GM18858 (cell line): ENCODE data around the gene ZNF480.
"Not testable (repeated sequence)": the region's sequence is repeated elsewhere in the genome, so short reads cannot be mapped to it uniquely, and the experiment has no call there.

Source experiments
- ATAC-seq: cut with Tn5 transposase; IDR thresholded peaks from one replicate; pipeline ENCODE4 v1.9.1; 2021; ENCODE audit not compliant: unreplicated experiment

Gene ZNF480

DNA sequence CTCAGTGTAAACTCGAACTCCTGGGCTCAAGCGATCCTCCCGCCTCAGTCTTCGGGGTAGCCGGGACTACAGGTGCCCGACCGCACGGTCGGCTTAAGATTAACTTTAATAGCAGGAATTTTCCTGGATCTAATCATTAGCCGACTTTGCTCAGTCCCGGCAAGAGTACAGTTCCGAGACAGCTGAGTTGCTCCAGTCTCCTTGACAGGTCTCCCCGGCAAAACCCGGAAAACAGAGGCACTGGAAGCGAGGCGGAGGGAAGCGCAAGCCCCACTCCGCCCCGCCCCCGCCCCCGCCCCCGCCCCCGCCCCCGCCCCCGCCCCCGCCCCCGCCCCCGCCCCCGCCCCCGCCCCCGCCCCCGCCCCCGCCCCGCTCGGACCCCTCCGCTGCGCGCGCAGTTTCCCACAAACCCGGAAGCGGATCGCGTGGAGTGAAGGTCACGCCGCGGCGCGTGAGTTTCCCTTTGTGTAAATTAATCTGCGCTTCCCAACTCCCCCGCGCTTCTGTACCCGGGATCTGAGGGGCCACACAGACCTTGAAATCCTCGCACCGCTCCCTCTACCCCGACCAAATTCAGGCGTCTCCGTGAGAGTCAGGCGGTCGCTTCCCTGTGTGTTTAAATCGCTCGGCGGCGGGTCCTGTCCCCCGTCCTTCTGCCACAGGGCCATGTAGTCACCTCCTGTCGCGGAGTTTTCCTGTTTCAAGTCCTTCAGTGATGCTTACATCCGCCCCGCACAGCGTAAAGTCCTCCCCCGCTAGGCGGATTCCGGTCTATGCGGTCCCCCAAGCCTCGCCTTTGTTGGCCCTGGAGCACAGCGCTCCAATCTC, at the start of gene ZNF480:
Gene ZNF480, plus strand, starts transcription at position 397 of the 828 bp plus-strand sequence. CDS start 3,244 bp downstream, outside the sequence.
- ATAC-seq: no peak

DNA sequence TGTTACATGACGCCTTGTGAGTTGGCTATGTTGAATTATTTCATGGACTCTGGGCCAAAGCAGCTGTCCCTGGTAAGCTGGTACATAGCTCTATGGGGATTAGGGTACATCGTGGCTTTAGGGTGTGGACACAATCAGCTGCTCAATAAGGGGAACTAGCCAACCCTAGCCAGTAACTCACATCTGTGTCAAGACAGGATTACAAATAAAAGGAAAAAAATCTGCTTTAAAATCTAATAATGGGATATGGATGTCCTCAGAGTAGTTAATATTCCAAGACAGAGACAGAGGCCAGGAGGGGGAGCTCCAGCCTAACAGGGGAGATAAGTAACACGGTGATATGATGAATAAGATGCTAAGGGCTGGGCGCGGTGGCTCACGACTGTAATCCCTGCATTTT, 48.7 kb upstream of the ZNF480 start:
- no peak for ATAC-seq

DNA sequence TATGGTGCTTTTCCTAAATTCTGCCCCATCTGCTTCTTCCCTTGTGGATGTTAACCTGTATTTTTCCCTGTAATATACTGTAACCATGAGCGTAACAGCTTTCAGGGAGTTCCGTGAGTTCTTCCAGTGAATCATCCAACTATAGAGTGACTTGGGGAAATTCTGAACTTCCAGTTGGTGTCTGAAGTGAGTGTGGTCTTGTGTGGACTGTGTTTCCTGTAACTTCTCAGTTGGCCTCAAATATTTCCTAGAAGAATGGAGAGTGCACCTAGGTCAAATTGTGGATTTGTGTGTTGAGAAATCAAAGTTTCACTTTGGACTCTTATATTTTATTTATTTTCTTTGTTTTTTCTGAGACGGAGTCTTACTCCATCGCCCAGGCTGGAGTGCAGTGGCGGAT, 38.5 kb upstream of the ZNF480 start:
- ATAC-seq: no peak

DNA sequence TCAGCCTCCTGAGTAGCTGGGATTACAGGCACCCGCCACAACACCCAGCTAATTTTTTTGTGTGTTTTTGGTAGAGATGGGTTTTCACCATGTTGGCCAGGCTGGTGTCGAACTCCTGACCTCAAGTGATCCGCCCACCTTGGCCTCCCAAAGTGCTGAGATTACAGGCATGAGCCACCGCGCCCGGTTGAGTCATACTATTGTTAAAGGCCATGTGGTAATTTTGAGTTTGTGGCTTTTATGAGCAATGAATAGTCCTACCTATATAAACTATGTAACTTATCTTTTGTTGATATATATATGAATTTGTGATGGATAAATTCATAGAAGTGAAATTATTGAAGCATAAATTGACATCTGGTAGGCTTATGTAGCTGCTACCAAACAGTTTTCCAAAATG, 31.4 kb upstream of the ZNF480 start:
- ATAC-seq: not testable (repeated sequence)

DNA sequence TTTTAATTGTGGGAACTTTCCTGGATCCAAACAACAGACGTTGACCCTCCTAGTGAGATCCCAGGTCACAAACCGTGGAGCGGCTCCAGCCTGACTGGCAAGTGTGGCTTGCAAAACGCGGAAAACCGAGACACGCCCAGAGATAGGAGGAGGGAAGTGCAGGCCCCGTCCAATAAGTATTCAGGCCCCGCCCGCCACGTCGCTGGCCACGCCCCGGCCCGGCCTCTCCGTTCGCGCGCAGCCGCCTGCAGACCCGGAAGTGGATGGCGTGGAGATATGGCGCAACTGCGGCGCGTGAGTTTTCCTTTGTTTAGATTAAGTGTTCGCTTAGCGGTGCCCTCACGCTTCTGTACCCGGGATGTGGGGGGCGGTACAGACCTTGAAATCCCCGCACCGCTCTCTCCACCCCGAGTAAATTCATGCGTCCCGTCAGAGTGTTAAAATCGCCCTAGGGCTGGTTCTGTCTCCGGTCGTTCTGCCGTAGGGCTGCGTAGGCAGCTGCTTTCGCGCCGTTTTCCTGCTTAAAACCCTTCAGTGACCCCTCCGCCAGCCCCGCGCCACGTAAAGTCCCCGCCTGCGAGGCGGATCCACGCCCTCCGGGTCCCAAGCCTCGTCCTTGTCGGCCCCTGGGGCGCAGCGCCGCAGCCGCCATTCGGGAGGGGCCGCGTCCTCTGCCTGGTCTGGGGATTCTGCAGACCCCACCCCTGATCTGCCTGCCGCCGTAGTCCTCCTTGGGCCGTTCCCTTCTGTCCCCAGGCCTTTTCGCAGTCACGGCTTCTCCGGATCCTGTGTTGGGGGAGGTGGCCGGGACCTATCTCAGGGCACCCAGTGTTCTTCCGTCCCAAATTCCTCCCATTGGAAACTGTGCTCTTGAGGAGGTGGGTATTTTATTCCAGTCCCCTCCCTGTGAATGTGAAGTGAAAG, 27.4 kb upstream of the ZNF480 start, which contains the start of gene ZNF766:
Gene ZNF766, plus strand, starts transcription at position 250 of the 924 bp plus-strand sequence. Its CDS starts 27 bp downstream, at position 277.
- peak; percentile 58 for ATAC-seq

DNA sequence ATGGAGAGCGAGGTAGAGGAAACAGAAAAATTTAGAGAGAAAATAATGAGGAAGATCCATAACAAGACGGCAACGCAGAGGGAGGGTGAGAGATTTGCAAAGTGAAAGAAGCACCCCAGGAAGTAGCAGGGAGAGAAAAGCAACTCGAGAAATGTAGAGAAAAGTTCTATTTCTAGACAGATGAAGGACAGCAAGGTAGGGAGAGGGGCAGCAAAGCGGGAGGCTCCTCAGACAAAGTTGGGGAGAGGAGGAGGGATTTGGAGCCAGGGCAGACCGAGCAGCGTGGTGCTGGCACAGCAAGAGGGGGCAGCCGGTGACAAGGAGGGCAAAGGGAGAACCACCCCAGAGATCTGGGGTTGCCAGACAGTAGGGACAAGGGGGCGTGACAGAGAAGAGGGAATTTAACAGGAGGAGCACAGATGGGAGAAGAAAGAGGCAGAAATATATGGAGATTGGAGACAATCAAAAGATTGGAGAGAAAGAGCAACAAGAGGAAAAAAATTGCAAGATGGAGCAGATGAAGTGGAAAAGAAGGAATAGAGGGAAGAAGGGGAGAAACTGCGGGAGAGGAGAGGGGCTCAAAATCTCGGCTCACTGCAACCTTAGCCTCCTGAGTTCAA, 26.6 kb upstream of the ZNF480 start:
- ATAC-seq: no peak

DNA sequence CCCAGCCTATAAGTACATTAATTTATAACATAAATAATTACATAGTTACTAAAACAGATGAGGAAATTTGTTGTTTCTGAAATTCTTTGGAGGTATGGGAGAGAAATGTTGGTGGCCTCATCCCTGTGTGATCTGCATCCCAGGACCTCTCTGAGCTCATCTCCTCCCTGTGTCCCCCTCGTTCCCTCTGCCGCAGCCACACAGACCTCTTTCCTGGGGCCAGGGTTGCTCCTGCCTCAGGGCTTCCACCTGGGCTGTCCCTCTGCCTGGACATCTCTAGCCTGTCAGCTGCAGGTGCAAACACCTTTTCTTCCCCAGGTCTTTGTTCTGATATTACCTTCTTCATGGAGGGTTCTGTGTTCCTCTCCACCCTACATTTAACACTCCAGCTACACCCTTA, 23.7 kb upstream of the ZNF480 start:
- no peak for ATAC-seq

DNA sequence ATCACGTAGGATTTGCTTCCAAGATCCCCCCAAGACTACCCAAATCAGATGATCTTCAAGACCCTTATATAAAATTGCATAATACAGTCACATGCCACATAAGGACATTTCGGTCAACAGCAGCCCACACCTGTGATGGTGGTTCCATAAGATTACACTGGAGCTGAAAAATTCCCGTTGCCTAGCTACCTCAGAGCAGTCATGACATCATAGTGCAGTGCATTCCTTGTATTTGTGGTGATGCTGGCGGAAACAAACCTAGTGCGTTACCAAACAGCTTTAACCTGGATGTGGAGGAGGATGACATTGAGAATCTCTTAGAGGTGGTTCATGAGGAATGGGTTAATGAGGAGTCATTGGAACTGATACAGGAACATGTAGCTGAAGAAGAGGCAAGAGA, 22.8 kb upstream of the ZNF480 start:
- no peak for ATAC-seq

DNA sequence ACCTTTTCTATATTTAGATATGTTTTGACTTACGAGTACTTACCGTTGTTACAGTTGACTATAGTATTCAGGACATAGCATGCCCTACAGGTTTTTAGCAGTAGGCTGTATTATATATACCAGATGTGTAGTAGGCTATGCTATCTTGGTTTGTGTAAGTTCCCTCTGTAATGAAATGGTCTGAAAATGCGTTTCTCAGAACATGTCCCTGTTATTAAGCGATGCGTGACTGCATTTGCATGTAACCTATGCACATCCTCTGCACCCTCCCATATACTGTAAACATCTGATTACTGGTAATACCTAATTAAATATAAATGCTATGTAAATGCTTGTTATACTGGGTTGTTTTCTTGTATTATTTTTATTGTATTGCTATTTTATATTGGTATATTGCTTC, 21.0 kb upstream of the ZNF480 start:
- ATAC-seq: no peak

DNA sequence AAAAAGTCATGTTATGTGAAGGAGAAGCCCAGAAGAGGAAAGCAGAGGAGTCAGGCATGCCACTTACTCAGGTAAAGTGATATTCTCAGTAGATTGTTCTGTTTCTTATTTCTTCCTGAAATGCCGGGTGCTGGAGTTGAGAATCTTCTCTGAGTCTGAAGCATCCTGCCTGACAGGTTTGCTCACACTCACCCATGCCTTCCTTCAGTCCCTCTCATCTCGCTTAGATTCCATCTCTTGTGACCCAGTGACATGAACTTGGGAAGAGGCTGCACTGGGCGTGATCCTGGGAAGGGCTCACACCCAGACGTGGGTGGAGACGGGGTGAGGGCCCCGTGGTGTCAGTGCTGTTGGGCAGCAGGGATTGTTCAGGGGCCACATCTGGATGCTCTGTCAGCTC, 19.5 kb upstream of the ZNF480 start:
- no peak for ATAC-seq

DNA sequence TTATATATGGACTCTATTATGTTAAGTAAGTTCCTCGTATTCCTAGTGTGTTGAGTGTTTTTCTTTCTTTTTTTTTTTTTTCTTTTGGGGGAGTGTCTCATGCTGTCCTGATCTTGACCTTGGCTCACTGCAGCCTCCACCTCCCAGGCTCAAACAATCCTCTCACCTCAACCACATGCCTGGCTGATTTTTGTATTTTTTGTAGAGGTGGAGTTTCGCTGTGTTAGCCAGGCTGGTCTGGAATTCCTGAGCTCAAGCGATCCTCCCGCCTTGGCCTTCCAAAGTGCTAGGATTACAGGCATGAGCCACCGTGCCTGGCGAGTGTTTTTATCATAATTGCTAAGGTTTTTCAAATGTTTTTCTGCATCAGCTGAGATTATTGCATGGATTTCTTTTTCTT, 10.7 kb upstream of the ZNF480 start:
- ATAC-seq: no peak

DNA sequence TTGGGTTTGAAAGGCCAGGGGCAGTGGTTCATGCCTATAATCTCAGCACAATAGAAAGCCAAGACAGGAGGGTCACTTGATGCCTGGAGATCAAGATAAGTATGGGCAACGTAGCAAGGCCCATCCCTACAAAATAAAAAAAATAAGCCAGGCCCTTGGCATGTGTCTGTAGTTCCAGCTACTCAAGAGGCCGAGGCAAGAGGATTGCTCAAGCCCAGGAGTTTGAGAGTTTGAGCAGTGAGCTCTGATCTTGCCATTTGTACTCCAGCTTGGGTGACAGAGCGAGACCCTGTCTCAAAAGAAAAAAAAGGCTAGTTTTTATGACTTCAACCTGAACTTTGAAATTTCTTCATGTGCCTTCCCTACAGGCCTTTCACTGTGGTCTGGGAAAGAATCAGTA, 5.2 kb upstream of the ZNF480 start:
- ATAC-seq: no peak

DNA sequence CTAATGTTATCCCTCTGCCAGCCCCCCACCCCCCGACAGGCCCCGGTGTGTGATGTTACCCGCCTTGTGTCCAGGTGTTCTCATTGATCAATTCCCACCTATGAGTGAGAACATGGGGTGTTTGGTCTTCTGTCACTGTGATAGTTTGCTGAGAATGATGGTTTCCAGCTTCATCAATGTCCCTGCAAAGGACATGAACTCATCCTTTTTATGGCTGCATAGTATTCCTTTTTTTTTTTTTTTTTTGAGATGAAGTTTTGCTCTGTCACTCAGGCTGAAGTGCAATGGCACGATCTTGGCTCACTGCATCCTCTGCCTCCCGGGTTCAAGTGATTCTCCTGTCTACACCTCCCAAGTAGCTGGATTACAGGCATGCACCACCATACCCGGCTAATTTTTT, 4.0 kb upstream of the ZNF480 start:
- ATAC-seq: not testable (repeated sequence)

DNA sequence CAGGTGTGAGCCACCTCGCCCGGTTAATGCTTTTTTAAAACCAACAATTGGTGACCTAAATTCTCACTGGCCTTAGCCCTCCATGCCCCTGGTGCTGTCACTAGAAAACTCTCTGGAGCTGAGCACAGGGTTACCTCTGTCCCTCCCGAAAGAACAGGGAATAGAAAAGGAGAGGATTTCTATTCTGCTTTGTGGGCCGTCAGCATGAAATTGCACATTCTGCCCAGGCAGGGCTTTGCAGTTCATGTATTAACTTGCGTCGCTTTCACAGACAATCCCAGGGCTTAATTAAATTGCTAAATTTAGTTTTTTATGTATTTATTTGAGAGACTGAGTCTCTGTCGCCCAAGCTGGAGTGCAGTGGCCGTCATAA, 583 bp upstream of the ZNF480 start:
- no peak for ATAC-seq

DNA sequence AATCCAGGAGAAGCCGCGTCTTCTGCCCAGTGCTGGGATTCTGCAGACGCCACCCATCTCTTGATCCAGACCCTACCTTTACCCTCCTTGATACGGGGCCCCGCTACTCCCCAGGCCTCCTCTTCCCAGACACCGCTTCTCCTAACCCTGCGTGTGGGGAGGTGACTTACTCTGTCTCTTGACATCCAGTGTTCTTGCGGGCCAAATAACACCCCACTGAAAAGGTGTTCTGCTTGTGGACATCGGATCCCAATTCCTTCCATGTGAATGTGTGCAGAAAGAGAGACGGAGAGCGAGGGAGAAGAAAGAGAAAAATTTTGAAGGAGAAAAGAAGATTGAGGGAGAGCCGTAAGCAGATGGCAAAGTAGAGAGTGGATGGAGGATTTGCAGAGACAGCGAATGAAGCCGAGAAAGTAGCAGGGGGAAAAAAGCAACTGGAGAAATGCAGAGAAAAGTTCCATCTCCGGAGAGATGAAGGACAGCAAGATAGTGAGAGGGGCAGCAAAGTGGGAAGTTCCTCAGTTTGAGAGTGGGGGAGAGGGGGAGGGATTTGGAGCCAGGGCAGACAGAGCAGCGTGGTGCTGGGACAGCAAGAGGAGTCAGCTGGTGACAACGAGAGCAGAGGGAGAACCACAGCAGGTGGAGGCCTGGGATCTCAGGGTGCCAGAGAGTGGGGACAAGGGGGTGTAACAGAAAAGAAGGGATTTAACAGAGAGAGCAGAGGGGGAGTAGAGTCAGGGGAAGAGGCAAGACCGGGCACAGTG, 814 bp downstream of the ZNF480 start:
- no peak for ATAC-seq

DNA sequence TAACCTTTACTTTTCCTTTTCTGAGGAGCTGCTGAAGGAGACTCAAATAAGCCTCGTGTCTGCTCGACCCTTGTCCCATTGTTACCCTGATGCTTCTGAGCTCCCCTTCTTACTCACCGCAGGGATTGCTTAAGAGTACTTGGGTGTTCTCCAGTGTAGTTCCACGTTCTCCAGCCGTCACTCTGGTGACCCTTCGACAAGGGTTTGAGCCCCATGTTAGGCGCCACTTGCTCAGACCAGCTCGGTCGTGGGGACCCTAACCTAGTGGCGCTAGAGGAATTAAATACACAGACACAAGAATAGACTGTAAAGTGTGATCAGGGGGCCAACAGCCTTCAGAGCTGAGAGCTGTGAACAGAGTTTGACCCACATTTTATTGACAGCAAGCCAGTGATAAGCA, 10.3 kb downstream of the ZNF480 start:
- ATAC-seq: no peak

DNA sequence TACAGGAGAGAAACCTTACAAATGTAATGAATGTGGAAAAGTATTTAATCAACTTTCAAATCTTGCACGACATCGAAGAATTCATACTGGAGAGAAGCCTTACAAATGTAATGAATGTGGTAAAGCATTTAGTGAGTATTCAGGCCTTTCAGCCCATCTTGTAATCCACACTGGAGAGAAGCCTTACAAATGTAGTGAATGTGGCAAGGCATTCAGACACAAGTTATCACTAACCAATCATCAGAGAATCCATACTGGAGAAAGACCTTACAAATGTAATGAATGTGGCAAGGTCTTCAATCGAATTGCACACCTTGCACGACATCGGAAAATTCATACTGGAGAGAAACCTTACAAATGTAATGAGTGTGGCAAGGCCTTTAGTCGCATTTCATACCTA, 25.5 kb downstream of the ZNF480 start:
- no peak for ATAC-seq

DNA sequence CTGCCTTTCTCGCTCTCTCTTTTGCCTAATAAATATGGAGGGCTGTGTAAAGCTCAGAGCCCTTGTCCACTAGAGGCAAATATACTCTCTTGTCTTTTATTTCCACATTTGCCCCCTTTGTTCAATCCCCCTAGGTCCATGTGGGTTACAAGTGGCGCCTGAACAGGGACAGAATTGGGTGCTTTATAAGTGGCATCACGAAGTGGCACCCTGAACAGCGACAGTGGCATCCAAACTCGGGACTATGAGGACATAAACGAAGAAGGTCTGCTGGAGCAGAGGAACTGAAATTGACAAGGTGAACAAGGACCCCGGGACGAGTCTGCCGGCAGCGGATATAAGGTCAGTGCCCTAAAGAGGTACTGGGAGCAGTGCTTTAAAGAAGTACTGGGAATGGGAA, 34.8 kb downstream of the ZNF480 start:
- ATAC-seq: no peak

DNA sequence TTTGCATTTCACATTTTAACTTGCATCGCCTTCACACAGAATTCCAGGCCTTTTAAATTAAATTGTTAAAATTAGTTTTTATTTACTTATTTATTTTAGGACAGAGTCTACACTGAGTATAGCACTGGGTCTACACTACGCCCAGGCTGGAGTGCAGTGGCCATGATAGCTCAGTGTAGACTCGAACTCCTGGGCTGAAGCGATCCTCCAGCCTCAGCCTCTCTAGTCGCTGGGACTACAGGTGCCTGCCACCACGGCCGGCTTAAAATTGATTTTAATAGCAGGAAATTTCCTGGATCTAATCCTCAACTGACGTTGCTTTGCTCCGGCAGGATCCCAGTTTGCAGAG, 38.8 kb downstream of the ZNF480 start:
- no peak for ATAC-seq

DNA sequence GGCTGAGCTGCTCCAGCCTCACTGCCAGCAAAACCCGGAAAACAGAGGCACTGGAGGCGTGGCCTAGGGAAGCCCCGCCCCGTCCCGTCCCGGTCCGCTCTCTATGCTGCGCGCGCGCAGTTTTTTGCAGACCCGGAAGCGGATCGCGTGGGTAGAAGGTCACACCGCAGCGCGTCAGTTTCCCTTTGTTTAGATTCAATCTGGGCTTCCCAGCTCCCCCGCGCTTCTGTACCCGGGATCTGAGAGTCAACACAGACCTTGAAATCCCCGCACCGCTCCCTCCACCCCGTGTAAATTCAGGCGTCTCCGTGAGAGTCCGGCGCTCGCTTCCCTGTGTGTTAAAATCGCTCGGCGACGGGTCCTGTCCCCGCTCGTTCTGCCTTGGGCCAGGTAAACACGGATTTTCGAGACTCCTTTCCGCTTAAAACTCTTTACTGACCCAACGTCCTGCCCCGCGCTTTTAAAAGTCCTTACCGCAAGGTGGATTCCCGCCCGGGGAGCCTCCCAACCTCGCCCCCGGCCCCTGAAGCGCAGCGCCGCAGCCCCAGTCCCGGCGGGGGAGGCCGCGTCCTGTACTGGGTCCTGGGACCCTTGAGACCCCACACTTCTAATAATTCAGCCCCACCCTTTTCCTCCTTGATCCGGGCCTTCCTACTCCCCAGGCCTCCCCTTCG, 39.3 kb downstream of the ZNF480 start, which contains the start of gene ZNF610:
Gene ZNF610, plus strand, starts transcription at position 127 of the 674 bp plus-strand sequence. CDS start 12,930 bp downstream, outside the sequence.
- no peak for ATAC-seq
